Natural killer cell (primary cell): ENCODE results near the gene ACOT7. TPM values are rescaled to one million over a fixed set of nuclear protein-coding genes. Genes with fewer than 3 reads are reported as not detected.

Experiments used
- ATAC-seq, 3 donors: fragments of 150-1000 bp in 2 of 3; fragments of 200-7000 bp in 1 of 3; cut with Tn5 transposase; 1 replicate in 1 of 3; 2 replicates in 2 of 3; pipeline ENCODE4 v1.10.0; 2021; ENCODE audit warnings: mild to moderate bottlenecking in 2 of 3, moderate library complexity in 2 of 3
- DNase-seq, 2 donors: peaks; one replicate each; pipeline versions ENCODE4 v3.0.0 to v3.0.0-alpha.2; 2013 to 2021; ENCODE audit warnings: mixed read lengths in 1 of 2
- H3K27ac ChIP-seq: one replicate; pipeline ENCODE4 v1.5.1; 2013; ENCODE audit warnings: mild to moderate bottlenecking, low read length
- H3K27me3 ChIP-seq: one replicate; pipeline ENCODE4 v1.6.1; 2013; ENCODE audit warnings: low read length; ENCODE audit not compliant: control insufficient read depth, insufficient read depth
- H3K36me3 ChIP-seq: one replicate; pipeline ENCODE4 v1.6.1; 2013; ENCODE audit warnings: low read length; ENCODE audit not compliant: control insufficient read depth, insufficient read depth
- H3K4me1 ChIP-seq: one replicate; pipeline ENCODE4 v1.6.1; 2013; ENCODE audit warnings: low read length; ENCODE audit not compliant: control insufficient read depth, insufficient read depth
- H3K4me3 ChIP-seq: one replicate; pipeline ENCODE4 v1.5.1; 2013; ENCODE audit warnings: low read length
- H3K9me3 ChIP-seq: one replicate; pipeline ENCODE4 v1.6.1; 2013; ENCODE audit warnings: low read length; ENCODE audit not compliant: control insufficient read depth, insufficient read depth
- H3K27ac Mint-ChIP-seq, 2 donors: one replicate each; pipeline ENCODE4 v1.8.0; 2022; ENCODE audit warnings: mild to moderate bottlenecking in 2 of 2, mixed read lengths in 2 of 2, moderate library complexity in 1 of 2
- H3K27me3 Mint-ChIP-seq, 2 donors: one replicate each; pipeline ENCODE4 v1.8.0; 2022; ENCODE audit warnings: low read depth in 2 of 2, mixed read lengths in 2 of 2
- H3K36me3 Mint-ChIP-seq: one replicate; pipeline ENCODE4 v1.8.0; 2022; ENCODE audit warnings: mixed read lengths
- H3K4me1 Mint-ChIP-seq, 2 donors: one replicate each; pipeline ENCODE4 v1.8.0; 2022; ENCODE audit warnings: mixed read lengths in 2 of 2
- H3K4me3 Mint-ChIP-seq: one replicate; pipeline ENCODE4 v1.8.0; 2022; ENCODE audit warnings: mild to moderate bottlenecking, moderate library complexity, mixed read lengths
- H3K9me3 Mint-ChIP-seq, 2 donors: one replicate each; pipeline ENCODE4 v1.8.0; 2022; ENCODE audit warnings: mixed read lengths in 2 of 2
- WGBS: methylation state at CpG from one replicate; pipeline ENCODE4 v1.1.7; 2013; ENCODE audit warnings: missing lambda C conversion rate; ENCODE audit not compliant: insufficient coverage; 5-methylcytosine and 5-hydroxymethylcytosine counted together
- intact Hi-C: fragments of 100-400 bp; cut with micrococcal nuclease; formaldehyde crosslinking; loops from one replicate; pipeline ENCODE4 v1.14.2; 2022
- total RNA-seq, 4 donors: library from RNA; stranded (reverse); fragments of 120-200 nt in 1 of 4; gene quantifications; one replicate each; pipeline versions ENCODE4 v1.2.3 to v1.2.4, GENCODE V29; 2013 to 2022
- TF ChIP-seq, protein P1 (sequence below): fragments of 200-600 bp; IDR thresholded peaks from one replicate; pipeline ENCODE4 v1.8.0; 2022; ENCODE audit warnings: antibody characterized with exemption

The ACOT7 gene
- total RNA-seq, 3 donors from 2014 or later (not counting 1 experiment from before 2014, with no cell fraction given), result 11.5 to 16.9 (median 15.4) TPM

DNA sequence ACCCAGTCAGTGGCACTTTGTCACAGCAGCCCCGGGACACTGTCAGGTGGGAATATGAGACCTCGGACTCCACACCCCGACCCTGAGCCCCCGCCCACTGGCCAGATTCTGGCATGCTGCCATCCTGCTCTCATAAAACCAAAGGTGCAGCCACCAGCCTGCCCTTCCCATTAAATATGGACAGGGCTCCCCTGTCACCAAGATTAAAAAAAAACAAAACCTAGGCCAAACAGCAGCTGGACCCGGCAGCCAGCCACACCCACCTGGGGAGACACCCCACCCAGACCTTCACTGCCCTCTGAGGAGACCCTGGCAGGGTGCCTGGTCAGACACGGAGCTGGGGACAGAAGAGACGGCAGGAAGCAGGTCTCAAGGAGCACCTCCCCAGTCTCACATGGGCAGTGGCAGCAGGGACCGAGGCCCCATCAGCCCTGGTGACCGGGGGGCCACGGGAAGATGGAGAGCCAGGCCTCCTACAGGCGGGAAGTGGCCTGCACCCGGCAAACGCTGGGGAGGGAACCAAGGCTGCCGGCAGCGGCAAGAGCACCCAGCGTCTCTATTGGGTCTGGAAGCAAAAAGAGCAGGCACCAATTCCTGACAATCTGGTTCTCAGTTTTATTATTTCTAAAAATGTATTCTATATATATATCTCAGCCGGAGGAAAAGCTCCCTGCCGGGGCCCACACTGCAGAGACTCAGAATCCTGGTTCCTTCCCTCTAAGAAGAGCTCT is 61.9 kb downstream of the ACOT7 start:
- Histone ChIP-seq H3K27me3 (no peaks in the 10 kb centered on the region), H3K27ac (no peak overlapping the region), H3K36me3 (no peaks in the 10 kb centered on the region), H3K9me3 (no peaks in the 10 kb centered on the region), H3K4me1 (no peaks in the 10 kb centered on the region), H3K4me3 (no peak overlapping the region)
- H3K9me3 Mint-ChIP-seq, result no peaks in the 10 kb centered on the region
- ATAC-seq (no peak), DNase-seq (no peak)
- 96% methylated on average over 17 of the region's 18 CpGs for WGBS
- H3K27ac Mint-ChIP-seq, result no peak overlapping the region
- H3K4me3 Mint-ChIP-seq, result no peak overlapping the region
- no peaks in the 10 kb centered on the region for H3K27me3 Mint-ChIP-seq
- intact Hi-C loops, result no loop called here
- no peaks in the 10 kb centered on the region for H3K36me3 Mint-ChIP-seq
- H3K4me1 Mint-ChIP-seq, result no peaks in the 10 kb centered on the region
- TF ChIP-seq, protein P1, sequence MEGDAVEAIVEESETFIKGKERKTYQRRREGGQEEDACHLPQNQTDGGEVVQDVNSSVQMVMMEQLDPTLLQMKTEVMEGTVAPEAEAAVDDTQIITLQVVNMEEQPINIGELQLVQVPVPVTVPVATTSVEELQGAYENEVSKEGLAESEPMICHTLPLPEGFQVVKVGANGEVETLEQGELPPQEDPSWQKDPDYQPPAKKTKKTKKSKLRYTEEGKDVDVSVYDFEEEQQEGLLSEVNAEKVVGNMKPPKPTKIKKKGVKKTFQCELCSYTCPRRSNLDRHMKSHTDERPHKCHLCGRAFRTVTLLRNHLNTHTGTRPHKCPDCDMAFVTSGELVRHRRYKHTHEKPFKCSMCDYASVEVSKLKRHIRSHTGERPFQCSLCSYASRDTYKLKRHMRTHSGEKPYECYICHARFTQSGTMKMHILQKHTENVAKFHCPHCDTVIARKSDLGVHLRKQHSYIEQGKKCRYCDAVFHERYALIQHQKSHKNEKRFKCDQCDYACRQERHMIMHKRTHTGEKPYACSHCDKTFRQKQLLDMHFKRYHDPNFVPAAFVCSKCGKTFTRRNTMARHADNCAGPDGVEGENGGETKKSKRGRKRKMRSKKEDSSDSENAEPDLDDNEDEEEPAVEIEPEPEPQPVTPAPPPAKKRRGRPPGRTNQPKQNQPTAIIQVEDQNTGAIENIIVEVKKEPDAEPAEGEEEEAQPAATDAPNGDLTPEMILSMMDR, result no peak

DNA sequence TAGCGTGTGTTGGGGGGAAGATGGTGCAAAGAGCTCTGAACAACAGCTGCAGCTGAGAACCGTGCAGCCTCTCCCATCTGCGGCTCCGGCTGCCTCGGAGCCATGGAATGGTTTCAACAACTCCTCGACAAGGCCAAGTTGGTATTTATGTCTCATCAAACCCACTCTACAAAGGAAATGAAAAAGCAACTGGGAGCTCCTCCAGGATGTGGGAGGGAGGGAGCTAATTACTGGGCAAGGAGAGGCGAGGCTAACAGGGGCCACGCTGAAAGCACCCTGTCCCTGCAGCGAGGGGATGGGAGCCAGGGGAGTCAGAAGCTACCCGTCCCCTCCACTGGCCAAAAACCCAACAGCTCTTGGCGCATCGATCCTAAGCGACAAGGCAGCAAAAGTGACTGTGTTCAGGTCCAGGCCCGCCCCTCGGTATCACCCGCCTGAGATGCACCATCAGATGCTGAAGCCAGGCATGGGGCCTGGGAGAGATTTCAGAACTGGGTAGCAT is 63.1 kb downstream of the ACOT7 start:
- WGBS, result 97% methylated on average over 15 of the region's 16 CpGs
- H3K4me3 ChIP-seq, result no peak overlapping the region
- H3K9me3 ChIP-seq, result no peaks in the 10 kb centered on the region
- H3K27ac Mint-ChIP-seq, result no peak overlapping the region
- H3K36me3 ChIP-seq, result no peaks in the 10 kb centered on the region
- no peaks in the 10 kb centered on the region for H3K36me3 Mint-ChIP-seq
- intact Hi-C loops, result no loop called here
- TF ChIP-seq, protein P1, result no peak
- H3K4me3 Mint-ChIP-seq, result no peak overlapping the region
- ATAC-seq (no peak), DNase-seq (no peak)
- H3K4me1 ChIP-seq, result no peaks in the 10 kb centered on the region
- no peaks in the 10 kb centered on the region for H3K4me1 Mint-ChIP-seq
- H3K9me3 Mint-ChIP-seq, result no peaks in the 10 kb centered on the region
- H3K27me3 Mint-ChIP-seq, result no peaks in the 10 kb centered on the region
- no peak overlapping the region for H3K27ac ChIP-seq
- no peaks in the 10 kb centered on the region for H3K27me3 ChIP-seq

DNA sequence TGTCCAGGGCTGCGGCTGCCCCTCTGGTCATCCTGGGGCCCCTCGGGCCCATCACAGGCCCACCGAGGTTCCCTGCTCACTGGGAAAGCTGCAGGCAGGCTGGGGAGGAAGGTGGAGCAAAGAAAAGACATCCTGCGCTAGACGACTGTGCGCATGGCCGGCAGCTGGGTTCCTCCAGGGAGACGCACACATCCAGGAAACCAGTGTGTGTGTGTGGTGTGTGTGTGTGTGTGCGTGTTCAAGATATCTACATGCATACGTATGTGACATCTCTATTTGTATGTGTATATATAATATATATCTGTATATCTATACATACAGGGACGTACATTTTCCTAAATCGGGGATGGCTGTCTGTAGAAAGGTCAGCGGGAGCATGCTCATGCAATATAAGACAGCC is 63.7 kb downstream of the ACOT7 start:
- 92% methylated on average over 11 of the region's 13 CpGs for WGBS
- Histone ChIP-seq H3K27ac (no peak overlapping the region), H3K27me3 (no peaks in the 10 kb centered on the region), H3K4me3 (no peak overlapping the region), H3K36me3 (no peaks in the 10 kb centered on the region), H3K4me1 (no peaks in the 10 kb centered on the region), H3K9me3 (no peaks in the 10 kb centered on the region)
- Mint-ChIP-seq H3K27me3 (no peaks in the 10 kb centered on the region), H3K4me3 (no peak overlapping the region), H3K27ac (no peak overlapping the region), H3K36me3 (no peaks in the 10 kb centered on the region), H3K4me1 (no peaks in the 10 kb centered on the region), H3K9me3 (no peaks in the 10 kb centered on the region)
- TF ChIP-seq, protein P1, result no peak
- intact Hi-C loops, result no loop called here
- ATAC-seq (no peak), DNase-seq (no peak)

DNA sequence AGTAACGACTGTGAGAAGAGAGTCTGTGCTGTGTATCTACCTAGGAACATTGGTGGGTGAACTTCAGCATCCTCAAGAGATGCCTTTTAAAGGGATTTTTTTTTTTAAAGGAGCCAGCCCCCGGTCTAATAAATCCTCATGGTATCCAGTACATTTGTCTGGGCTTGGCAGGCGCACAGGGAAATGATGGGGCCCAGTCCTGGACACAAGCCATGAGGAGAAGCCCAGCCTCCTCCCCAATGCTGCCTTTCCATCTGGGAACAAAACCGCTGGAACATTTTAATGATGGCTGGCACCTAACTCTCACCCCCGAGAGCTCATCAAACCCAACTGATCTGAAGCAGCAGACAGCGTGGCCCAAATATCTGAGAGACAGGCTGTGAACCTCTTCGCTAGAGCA is 64.2 kb downstream of the ACOT7 start:
- Mint-ChIP-seq H3K9me3 (no peaks in the 10 kb centered on the region), H3K27ac (no peak overlapping the region), H3K27me3 (no peaks in the 10 kb centered on the region), H3K4me1 (no peaks in the 10 kb centered on the region), H3K36me3 (no peaks in the 10 kb centered on the region), H3K4me3 (no peak overlapping the region)
- TF ChIP-seq, protein P1, result no peak
- H3K9me3 ChIP-seq, result no peaks in the 10 kb centered on the region
- H3K4me3 ChIP-seq, result no peak overlapping the region
- H3K27me3 ChIP-seq, result no peaks in the 10 kb centered on the region
- DNase-seq (no peak), ATAC-seq (no peak)
- H3K36me3 ChIP-seq, result no peaks in the 10 kb centered on the region
- intact Hi-C loops, result no loop called here
- no peaks in the 10 kb centered on the region for H3K4me1 ChIP-seq
- no peak overlapping the region for H3K27ac ChIP-seq
- 95% methylated on average over 7 of the region's 7 CpGs for WGBS
